Choroid plexus epithelial cell (primary cell): ENCODE results near the gene PLOD3.
"Not testable (repeated sequence)": the region's sequence is repeated elsewhere in the genome, so short reads cannot be mapped to it uniquely, and the experiment has no call there.

Source experiments
- DNase-seq: peaks from one replicate; pipeline ENCODE4 v3.0.0-alpha.2; 2010; ENCODE audit warnings: low read depth
- H3K4me3 ChIP-seq: 2 replicates; pipeline ENCODE4 v1.5.1; 2011; ENCODE audit warnings: low read depth, mild to moderate bottlenecking, control low read depth, low read length, moderate library complexity
- TF ChIP-seq, protein P1 (sequence below): conservative IDR thresholded peaks from 2 replicates; pipeline ENCODE4 v1.5.1; 2011; ENCODE audit warnings: low read depth, mild to moderate bottlenecking, control low read depth, inconsistent platforms, low read length, moderate library complexity

Gene PLOD3

GRCh38 chr7:101208794-101209193 lies 8.6 kb downstream of the PLOD3 start:
- no peak for DNase-seq
- TF ChIP-seq, protein P1, sequence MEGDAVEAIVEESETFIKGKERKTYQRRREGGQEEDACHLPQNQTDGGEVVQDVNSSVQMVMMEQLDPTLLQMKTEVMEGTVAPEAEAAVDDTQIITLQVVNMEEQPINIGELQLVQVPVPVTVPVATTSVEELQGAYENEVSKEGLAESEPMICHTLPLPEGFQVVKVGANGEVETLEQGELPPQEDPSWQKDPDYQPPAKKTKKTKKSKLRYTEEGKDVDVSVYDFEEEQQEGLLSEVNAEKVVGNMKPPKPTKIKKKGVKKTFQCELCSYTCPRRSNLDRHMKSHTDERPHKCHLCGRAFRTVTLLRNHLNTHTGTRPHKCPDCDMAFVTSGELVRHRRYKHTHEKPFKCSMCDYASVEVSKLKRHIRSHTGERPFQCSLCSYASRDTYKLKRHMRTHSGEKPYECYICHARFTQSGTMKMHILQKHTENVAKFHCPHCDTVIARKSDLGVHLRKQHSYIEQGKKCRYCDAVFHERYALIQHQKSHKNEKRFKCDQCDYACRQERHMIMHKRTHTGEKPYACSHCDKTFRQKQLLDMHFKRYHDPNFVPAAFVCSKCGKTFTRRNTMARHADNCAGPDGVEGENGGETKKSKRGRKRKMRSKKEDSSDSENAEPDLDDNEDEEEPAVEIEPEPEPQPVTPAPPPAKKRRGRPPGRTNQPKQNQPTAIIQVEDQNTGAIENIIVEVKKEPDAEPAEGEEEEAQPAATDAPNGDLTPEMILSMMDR: no peak
- H3K4me3 ChIP-seq: no peak overlapping the region

- TF ChIP-seq, protein P1: no peak
- H3K4me3 ChIP-seq: no peak overlapping the region
- DNase-seq: no peak
Measured at GRCh38 chr7:101207459-101207858, 9.9 kb downstream of the PLOD3 start.

DNA sequence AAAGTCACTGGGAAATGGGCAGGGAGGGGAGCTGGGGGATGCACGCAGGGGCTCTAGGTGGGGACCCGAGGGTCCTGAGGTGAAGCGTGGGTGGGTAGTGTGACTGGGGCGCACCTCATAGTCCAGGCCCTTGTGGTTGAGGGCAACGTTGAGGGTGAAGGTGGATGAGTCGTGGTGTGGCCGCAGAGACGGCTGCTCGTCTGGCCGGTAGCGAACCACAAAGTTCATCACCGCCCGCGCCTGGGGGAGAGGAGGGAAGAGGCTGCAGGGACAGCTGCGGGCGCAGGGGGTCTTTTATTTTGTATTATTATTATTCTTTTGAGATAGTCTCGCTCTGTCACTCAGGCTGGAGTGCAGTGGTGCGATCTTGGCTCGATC lies 10.7 kb downstream of the PLOD3 start:
- TF ChIP-seq, protein P1: no peak
- no peak overlapping the region for H3K4me3 ChIP-seq

DNA sequence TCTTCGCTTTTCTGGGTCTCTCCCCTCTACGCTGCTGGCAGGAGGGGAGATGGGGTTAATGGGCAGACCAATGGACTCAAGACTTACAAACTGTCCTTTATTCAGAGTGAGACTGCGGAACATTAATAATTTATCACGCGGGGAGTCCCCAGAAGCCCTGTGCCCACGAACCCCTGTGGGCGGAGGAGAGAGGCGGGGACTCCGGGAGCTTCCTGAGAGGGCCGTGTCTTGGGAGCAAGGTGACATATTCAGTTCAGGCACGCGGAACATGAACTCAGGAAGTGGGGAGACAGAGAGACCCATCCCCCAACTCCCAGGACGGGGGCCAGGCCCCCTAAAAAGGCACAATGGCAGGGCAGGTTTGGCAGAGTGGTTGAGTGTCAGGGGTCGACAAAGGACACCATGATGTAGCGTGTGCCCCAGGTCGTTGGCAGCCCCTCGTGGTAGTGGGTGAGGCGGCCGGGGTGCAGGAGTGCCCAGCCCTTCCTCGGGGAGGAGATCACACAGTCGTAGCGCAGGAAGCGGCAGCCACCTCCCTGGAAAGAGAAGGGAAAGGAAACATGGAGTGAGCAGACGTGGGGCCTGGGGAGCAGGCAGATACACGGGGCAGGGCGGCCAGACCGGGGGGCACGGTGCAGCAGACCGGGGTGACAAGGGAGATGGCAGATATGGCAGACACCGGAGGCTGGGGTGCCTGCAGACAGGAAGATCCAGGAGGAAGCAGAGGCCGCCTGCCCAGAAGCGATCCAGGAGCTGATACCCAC lies 11.3 kb downstream of the PLOD3 start:
- no peak overlapping the region for H3K4me3 ChIP-seq
- no peak for DNase-seq
- TF ChIP-seq, protein P1: no peak

More for the DNA sequence above, 10.7 kb downstream of the PLOD3 start:
- no peak for DNase-seq

- not testable (repeated sequence) for H3K4me3 ChIP-seq
- peak; percentile 60 for DNase-seq
- TF ChIP-seq, protein P1: peak; percentile 22
Measured at GRCh38 chr7:101203740-101204738, 13.3 kb downstream of the PLOD3 start.

- TF ChIP-seq, protein P1: no peak
- H3K4me3 ChIP-seq: no peak overlapping the region
- no peak for DNase-seq
Measured at GRCh38 chr7:101202603-101202918, 14.8 kb downstream of the PLOD3 start.
